Stimulated activated CD4-positive, alpha-beta T cell treated with anti-CD3 and anti-CD28 coated beads, Interleukin-4, amount 100 ng/mL, for 48 hours (primary cell): ENCODE measurements around the gene MT1G.
"Not testable (repeated sequence)": the region's sequence is repeated elsewhere in the genome, so short reads cannot be mapped to it uniquely, and the experiment has no call there.

Source experiments
- DNase-seq, 2 donors: peaks; one replicate each; pipeline ENCODE4 v3.0.0-alpha.2; 2020; ENCODE audit warnings: low read depth in 2 of 2

MT1G gene

DNA sequence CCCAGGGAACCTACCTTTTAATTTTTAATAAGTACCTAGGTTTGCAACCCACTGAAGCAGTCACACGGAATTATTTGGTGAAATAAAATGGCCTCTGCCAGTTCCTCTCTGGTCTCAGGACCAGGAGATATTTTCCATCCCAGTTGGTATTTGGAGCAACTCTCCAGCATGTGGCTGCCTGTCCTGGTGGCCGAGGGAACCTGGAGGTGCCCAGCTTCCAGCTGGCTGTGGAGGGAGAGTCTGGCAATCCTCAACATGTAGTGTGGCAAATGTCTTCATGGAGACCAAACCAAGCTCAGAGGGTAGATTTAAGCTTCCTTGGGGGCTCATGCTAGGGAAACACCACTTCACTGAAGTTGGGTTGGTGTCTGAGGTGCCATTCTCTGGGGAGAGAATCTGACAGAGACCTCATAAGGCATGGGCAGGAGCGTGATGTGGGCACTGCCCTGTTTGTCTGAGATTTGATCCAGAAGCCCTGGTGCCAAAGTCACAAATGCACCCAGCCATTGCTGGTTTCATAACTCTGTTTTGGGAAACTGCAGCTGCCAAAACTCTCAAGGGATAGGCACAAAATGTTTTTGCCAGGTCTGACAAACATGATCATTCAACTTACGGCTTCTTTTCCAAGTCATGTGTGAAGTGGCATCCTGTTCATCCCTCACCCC, 17.2 kb upstream of the MT1G start:
- no peak for DNase-seq

DNA sequence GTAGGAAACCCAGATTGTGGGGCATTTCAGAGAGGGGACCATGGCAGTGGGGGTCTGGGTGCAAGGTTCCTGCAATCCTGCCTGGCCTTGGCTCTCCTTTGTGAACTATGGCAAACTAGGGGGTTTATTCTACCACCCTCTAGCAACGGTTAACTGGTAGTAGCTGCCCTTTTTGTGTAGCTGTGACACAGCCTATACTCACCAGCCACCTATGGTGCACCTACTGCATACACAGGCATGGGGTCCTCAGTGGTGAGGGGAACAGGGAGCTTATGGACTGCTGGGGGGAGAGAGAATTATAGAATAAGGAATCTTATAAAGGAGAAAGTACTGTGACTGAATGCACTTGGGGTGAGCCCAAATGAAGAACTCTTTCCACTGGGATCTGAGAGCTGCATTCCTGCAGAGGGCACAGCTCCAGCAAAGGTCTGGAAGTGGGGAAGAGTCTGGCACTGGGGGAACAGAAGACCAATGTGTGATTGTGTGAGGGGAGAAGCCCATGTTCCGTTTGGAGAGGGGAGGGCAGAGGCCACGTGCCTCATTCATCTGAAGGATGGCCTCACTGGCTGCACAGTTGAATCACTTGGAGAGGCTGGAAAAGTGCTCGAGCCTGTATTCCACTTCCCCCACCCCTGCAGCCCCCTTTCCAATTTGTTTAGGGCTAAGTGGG, 16.5 kb upstream of the MT1G start:
- DNase-seq = no peak

- DNase-seq = no peak
These were observed 15.7 kb upstream of the MT1G start for GRCh38 chr16:56683424-56684172.

- no peak for DNase-seq
These were observed 15.0 kb upstream of the MT1G start for GRCh38 chr16:56682703-56683397.

- peak; percentile 85 to 90 for DNase-seq
These were observed 14.3 kb upstream of the MT1G start, which contains the start of gene MT1X for GRCh38 chr16:56681939-56682702. MT1X (plus strand) TSS chr16:56682470; CDS start chr16:56682541, 71 bp downstream.

GRCh38 chr16:56679818-56680217, 12.0 kb upstream of the MT1G start:
- DNase-seq = no peak

DNA sequence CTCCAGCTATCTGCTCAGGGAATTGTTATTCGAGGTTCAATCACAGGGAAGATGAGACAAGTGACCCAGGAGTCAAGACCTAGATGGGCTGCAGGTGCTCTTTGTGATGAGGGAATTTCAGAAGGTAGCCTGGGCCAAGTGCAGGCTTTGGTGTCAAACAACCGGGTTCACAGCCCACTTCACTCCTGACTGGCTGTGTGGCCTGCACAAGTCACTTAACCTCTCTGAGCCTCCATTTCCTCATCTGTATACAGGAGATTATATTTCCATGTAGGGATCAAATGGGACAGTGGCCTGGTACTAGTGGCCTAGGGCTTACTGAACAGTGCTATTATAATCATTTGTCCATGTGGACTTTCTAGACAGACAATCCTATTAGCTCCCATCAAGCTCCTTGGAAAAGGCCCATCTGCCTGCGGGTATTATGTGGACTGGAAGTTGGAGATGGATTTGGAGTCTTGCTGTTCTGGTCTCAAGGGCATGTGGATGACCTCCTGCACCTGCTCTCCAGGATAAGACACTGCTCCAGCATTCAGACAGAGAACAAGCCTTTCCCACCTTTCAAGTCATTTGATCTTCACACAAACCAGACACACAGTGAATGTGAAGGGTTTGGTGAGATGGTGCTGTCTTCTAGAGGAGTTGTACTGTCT, 11.3 kb upstream of the MT1G start:
- DNase-seq = no peak

DNA sequence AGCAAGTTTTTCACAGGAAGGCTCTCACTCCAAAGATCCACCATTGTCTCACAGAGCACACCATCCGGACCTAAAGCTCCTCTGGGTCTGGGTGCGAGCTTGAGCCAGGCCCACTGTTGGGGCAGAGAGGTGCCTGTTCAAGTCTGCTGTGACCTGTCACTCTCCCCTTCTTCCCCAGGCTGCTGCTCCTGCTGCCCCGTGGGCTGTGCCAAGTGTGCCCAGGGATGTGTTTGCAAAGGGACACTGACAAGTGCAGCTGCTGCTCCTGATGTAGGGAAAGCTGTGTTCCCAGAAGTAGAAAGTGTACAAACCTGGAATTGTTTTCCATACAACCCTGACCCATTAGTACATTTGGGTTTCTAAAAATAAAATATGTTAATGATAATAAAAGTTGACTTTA, 9.6 kb upstream of the MT1G start:
- no peak for DNase-seq

- DNase-seq = no peak
These were observed 7.9 kb upstream of the MT1G start for GRCh38 chr16:56675685-56676210.

- not testable (repeated sequence) for DNase-seq
These were observed 6.7 kb upstream of the MT1G start for GRCh38 chr16:56674570-56674969.

DNA sequence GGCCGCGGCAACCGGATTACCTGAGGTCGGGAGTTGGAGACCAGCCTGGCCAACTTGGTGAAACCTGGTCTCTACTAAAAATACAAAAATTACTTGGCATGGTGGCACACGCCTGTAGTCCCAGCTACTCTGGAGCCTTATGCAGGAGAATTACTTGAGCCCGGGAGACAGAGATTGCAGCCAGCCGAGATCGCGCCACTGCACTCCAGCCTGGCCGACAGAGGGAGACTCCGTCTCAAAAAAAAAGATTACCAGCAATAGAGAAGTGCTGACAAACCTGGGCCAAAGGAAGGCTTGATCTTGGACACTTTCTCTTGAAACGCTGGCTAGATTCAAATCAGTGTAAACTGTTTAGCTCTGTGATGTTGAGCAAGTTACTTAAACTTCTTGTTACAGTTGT, 6.1 kb upstream of the MT1G start:
- no peak for DNase-seq

DNA sequence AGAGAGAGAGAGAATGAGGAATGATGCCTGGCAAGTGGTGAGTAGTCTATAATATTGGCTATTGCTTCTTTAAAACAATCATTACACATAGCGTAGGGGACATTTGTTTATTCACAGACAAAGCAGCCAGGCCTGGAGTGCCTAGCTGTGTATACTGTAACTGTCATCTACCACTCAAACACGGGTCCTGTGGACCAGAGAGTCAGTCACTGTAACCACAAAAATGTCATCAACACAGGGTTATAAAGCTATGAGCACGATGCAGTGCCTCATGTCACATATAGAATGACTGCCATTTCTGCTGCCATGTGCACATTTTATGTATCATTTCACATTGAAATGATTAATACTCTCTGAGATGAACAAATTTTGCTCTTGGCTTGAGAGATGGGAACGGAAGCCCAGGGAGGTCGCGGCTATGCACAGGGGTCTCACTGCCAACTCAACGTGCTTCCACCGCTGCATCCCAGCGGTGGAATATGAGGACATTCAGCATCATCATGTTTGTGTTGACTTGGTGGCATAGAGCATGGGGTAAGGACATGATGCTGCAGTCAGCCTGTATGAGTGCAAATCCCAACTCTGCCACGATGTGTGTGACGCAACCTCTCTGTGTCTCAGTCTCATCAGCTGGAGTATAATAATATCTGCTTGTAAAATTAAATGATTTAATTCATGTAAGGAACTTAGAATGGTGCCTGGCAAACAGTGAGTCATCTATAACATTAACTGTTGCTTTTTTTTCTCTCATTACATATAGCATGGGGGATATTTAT, 5.1 kb upstream of the MT1G start:
- no peak for DNase-seq

GRCh38 chr16:56672171-56672570, 4.3 kb upstream of the MT1G start:
- DNase-seq = not testable (repeated sequence)

DNA sequence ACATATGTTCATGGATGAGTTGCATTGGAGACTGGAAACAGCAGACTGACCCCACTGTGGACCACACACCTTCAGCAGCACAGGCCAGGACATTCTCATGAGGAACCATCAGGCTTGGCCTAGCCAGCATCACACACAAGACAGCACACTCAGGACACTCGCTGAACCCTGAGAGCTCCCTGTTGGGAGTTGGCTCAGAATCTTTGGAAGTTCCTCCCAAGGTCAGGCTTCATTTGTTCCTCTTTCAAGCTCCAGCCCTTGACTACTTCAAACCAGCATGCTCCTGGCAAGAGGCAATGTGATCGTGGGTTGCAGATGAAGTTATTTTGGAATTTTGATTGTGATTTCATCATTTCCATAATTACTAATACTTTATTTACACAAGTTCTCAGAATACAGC, 3.8 kb upstream of the MT1G start:
- not testable (repeated sequence) for DNase-seq

GRCh38 chr16:56670620-56670934, 2.7 kb upstream of the MT1G start:
- DNase-seq = no peak

GRCh38 chr16:56669840-56670619, 2.2 kb upstream of the MT1G start:
- DNase-seq = no peak

- DNase-seq = no peak
These were observed 1.4 kb upstream of the MT1G start, which contains the start of gene MT1H for GRCh38 chr16:56669005-56669839. MT1H (plus strand) TSS chr16:56669814; CDS start chr16:56669885, 71 bp downstream.
